HG02870 (cell line): ENCODE results near the gene SAXO2.
"Not testable (repeated sequence)": the region's sequence is repeated elsewhere in the genome, so short reads cannot be mapped to it uniquely, and the experiment has no call there.

Experiments
- ATAC-seq: cut with Tn5 transposase; IDR thresholded peaks from one replicate; pipeline ENCODE4 v1.9.1; 2021; ENCODE audit warnings: mild to moderate bottlenecking, moderate library complexity; ENCODE audit not compliant: unreplicated experiment

SAXO2 gene

DNA sequence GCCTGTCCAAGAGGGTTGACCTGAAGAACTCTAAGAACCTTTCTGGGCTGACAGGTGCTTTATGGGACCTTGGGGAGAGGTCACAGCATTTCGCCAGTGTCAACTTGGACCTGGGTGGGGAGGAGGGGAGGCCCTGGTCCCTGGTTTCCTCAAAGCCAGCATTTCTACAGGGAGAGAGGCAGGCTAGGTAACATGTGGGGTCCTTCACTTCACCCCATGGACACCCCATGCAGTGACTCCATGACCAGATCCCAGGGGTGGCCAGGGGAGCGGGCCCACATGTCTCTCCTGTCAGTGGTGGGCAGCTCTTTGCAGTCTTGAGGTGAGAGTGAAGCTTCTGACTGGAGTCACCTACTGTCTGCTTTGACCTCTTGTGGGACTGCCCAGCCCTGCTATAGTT, 50.8 kb downstream of the SAXO2 start:
- ATAC-seq = no peak

- not testable (repeated sequence) for ATAC-seq
These were observed 51.5 kb downstream of the SAXO2 start for GRCh38 chr15:82313951-82314768.

- ATAC-seq = no peak
These were observed 52.3 kb downstream of the SAXO2 start for GRCh38 chr15:82314769-82315518.

- ATAC-seq = no peak
These were observed 53.1 kb downstream of the SAXO2 start for GRCh38 chr15:82315519-82316246.

DNA sequence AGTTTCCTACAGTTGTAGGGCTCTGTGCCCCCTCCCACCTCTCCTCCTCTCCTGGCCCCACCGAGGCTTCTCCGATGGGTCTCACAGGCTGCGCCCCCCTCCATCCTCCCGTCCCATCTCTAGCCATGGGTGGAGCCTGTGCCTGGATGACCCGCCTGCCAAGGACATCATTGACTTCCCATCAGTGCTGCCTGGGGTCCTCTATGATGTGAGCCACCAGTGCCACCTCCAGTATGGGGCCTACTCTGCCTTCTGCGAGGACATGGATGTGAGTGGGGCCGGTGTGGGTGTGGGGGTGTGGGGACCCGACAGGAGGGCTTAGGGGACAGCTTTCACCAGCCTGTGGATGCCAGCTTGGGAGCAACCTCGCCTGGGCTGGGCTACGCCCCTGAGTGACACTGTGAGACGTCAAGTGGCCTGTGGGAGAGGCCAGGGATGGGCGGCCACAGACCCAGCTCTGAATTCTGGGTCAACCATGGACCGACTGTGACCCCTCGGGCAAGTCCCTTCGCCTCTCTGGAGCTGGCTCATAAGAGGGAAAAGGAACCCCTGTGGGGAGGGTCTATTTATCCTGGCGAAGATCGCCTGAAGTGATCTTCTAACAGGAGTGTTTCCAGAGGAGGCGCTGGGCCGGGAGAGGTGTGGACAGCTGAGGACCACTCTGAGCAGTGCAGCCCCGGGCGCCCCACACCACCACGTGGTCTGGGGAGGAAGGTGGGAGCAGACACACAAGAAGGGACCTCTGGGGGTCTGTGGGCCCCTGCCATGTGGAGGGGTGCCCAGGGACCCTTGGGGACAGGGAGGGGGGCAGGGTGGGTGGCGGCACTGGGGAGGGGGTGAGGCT, 53.9 kb downstream of the SAXO2 start:
- not testable (repeated sequence) for ATAC-seq

DNA sequence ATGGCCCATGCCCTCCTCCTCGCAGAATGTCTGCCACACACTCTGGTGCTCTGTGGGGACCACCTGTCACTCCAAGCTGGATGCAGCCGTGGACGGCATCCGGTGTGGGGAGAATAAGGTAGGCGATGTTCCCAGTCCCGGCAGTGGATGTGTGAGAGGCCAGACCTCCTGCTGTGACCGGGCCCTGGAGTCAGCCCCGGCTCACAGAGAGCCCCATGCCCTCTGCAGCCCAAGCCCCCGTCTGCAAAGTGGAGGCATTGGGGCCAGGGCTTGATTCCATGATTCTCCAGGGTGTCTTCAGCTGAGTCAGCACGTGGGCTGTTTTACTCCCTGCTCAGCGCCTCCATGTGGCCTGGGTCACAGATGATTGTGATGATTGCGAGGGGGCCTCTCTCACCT, 54.5 kb downstream of the SAXO2 start:
- no peak for ATAC-seq

GRCh38 chr15:82317516-82317915, 54.9 kb downstream of the SAXO2 start:
- not testable (repeated sequence) for ATAC-seq

GRCh38 chr15:82318281-82318680, 55.7 kb downstream of the SAXO2 start:
- ATAC-seq = not testable (repeated sequence)

DNA sequence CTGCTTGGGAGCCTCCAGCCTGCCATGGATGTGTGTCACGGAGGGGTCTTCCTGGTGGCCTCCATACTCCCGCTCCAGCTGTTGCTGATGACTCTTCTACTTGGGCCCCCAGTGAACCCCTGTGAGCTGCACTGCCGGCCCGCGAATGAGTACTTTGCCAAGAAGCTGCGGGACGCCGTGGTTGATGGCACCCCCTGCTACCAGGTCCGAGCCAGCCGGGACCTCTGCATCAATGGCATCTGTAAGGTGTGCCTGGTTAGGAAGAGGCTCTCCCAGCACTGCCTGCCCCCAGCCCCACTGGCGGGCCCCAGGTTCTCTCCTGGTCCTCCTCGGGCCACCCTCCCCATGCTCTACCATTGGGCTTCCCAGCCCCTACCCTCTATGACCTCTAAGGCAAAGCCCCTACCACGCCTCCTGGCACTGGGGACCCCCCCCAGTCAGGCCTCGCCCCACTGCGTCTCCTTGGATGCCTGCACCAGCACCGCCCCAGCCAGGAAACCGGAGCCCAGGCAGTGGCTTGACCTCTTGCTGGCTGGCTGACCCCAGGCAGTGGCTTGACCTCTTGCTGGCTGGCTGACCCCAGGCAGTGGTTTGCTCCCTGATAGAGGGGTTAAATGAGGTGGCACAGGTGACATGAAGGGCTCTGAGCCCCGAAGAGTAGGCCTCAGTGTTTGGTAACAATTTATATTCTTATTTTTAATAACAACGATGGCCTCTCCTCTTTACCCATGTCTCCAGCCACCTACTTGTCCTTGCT, 57.1 kb downstream of the SAXO2 start:
- not testable (repeated sequence) for ATAC-seq

- ATAC-seq = not testable (repeated sequence)
These were observed 58.2 kb downstream of the SAXO2 start for GRCh38 chr15:82320861-82321260.

GRCh38 chr15:82322488-82322887, 59.9 kb downstream of the SAXO2 start:
- ATAC-seq = not testable (repeated sequence)

DNA sequence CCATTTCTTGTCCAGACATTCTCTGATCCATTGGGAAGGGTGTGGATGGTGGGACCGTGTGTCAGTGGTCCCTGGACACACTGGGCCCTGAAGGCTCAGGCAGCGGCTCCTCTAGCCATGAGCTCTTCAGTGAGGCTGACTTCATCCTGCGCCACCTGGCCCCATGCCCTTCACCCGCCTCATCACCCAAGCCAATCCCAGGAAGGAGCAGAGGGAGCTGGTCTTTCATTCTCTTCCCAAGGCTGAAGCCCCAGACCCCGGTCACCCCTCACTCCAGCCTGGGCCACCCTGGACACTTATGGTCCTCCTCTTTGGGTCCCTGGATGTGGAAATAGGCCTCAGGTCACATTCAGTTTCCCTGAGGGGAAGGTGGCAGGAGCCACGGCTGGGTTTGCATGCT, 62.2 kb downstream of the SAXO2 start:
- ATAC-seq = not testable (repeated sequence)

DNA sequence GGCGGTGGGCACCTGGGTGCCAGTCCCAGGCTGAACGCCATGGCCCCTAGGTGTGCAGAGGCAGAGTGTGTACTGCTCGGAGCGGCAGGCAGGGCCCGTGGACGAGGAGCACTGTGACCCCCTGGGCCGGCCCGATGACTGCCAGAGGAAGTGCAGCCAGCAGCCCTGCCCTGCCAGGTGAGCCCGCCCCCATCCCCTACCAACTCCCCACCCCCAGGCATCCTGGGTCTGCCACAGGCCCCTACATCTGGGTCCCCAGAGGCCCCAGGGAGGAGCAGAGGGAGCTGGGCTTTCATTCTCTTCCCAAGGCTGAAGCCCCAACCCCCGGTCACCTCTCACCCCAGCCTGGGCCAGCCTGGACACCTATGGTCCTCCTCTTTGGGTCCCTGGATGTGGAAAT, 63.0 kb downstream of the SAXO2 start:
- ATAC-seq = not testable (repeated sequence)

- not testable (repeated sequence) for ATAC-seq
These were observed 64.3 kb downstream of the SAXO2 start for GRCh38 chr15:82326896-82327295.

DNA sequence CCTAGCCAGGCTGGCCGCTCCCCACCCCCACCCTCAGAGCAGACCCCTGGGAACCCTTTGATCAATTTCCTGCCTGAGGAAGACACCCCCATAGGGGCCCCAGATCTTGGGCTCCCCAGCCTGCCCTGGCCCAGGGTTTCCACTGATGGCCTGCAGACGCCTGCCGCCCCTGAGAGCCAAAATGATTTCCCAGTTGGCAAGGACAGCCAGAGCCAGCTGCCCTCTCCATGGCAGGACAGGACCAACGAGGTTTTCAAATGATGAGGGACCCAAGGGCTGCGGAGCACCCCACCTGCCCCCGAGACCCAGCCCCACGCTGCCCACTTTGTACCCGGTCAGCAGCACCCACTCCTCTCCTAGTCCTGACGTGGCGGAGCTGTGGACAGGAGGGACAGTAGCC, 64.8 kb downstream of the SAXO2 start:
- not testable (repeated sequence) for ATAC-seq

DNA sequence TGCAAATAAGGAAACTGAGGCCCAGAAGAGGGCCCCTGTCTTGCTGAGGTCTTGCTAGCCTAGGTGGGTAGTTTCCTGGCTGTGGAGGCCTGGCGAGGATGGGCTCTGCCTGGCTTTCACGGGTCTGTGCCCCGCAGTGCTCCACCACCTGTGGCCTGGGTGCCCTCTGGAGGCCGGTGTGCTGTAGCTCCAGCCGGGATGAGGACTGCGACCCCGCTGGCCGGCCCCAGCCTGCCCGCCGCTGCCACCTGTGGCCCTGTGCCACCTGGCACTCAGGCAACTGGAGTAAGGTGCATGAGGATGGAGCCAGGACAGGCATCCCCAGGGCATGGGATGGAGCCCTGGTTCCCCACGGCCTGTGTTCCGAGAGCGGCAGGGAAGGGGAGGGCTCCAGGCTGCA, 66.4 kb downstream of the SAXO2 start:
- not testable (repeated sequence) for ATAC-seq

- ATAC-seq = not testable (repeated sequence)
These were observed 68.3 kb downstream of the SAXO2 start for GRCh38 chr15:82330921-82331320.

- not testable (repeated sequence) for ATAC-seq
These were observed 69.1 kb downstream of the SAXO2 start for GRCh38 chr15:82331576-82332304.
